ENCODE results near the gene ZNF524. TPM values are rescaled to one million over a fixed set of nuclear protein-coding genes. Genes with fewer than 3 reads are reported as not detected.

ZNF524 gene
- total and polyA plus RNA-seq, 12 donors, result 7.9 to 39.4 (median 14.1) TPM

GRCh38 chr19:55635334-55635717, 35.2 kb downstream of the ZNF524 start:
- intact Hi-C loops (cut with DNase I), result loop anchor here in 3 of 10 donors (1.0 to 10.0 kb wide), 3 partner anchors 18 to 491 kb away; partner anchors contain the start of gene TNNT1 (in 1 of the 3)
- no peaks in the 10 kb centered on the region for H3K9me3 ChIP-seq
- peak overlapping the region; percentile 57 to 100 (median 93) for H3K4me3 ChIP-seq
- no peak for DNase-seq
- 7 to 8% methylated on average over 9 of the region's 9 CpGs for WGBS, 2 donors
- TF ChIP-seq CTCF (IDR thresholded peaks at IDR 0.05), result no peak
- no peaks in the 10 kb centered on the region for H3K27me3 ChIP-seq
- peaks cover 0 to 8% (median 0%) of the 10 kb centered on the region in 9 donors for H3K36me3 ChIP-seq
- H3K27ac ChIP-seq, result peak overlapping the region; percentile 53 to 99 (median 97)
- peaks cover 13 to 63% (median 47%) of the 10 kb centered on the region in 9 donors for H3K4me1 ChIP-seq
- peak in 3 of 8 donors; percentile 2 to 13 (median 4) for ATAC-seq

- Histone ChIP-seq H3K4me1 (peaks cover 14 to 68% (median 50%) of the 10 kb centered on the region in 9 donors), H3K27ac (peak overlapping the region in 8 of 10 donors; percentile 83 to 99 (median 98)), H3K36me3 (peaks cover 0 to 8% (median 0%) of the 10 kb centered on the region in 9 donors), H3K27me3 (no peaks in the 10 kb centered on the region), H3K4me3 (peak overlapping the region; percentile 57 to 100 (median 93)), H3K9me3 (no peaks in the 10 kb centered on the region)
- ATAC-seq (no peak), DNase-seq (peak in 1 of 2 donors; percentile 3)
- WGBS, 2 donors, result 69 to 75% methylated on average over 7 of the region's 7 CpGs
- intact Hi-C loops (cut with DNase I), result loop anchor here in 3 of 10 donors (1.0 to 10.0 kb wide), 3 partner anchors 17 to 491 kb away; partner anchors contain the start of gene TNNT1 (in 1 of the 3)
- no peak for TF ChIP-seq CTCF (IDR thresholded peaks at IDR 0.05)
Measured at GRCh38 chr19:55635856-55636440, 35.9 kb downstream of the ZNF524 start.

- intact Hi-C loops (cut with DNase I), result loop anchor here in 2 of 10 donors (10.0 kb wide), 2 partner anchors 122 to 492 kb away; partner anchors contain the start of gene TNNT1 (in 1 of the 2)
- ATAC-seq (no peak), DNase-seq (peak in 1 of 2 donors; percentile 8)
- peaks cover 0 to 8% (median 0%) of the 10 kb centered on the region in 9 donors for H3K36me3 ChIP-seq
- H3K27me3 ChIP-seq, result no peaks in the 10 kb centered on the region
- no peak overlapping the region for H3K27ac ChIP-seq
- H3K4me1 ChIP-seq, result peaks cover 14 to 68% (median 52%) of the 10 kb centered on the region in 9 donors
- no peak for TF ChIP-seq CTCF (IDR thresholded peaks at IDR 0.05)
- 85 to 95% methylated on average over 4 of the region's 4 CpGs for WGBS, 2 donors
- no peaks in the 10 kb centered on the region for H3K9me3 ChIP-seq
- H3K4me3 ChIP-seq, result peak overlapping the region in 2 of 10 donors; percentile 92 to 96
Measured at GRCh38 chr19:55636723-55637122, 36.6 kb downstream of the ZNF524 start.

- no peak for TF ChIP-seq CTCF (IDR thresholded peaks at IDR 0.05)
- Histone ChIP-seq H3K36me3 (peaks cover 0 to 8% (median 0%) of the 10 kb centered on the region in 9 donors), H3K9me3 (no peaks in the 10 kb centered on the region), H3K27ac (no peak overlapping the region), H3K4me3 (no peak overlapping the region), H3K4me1 (peaks cover 19 to 74% (median 57%) of the 10 kb centered on the region in 9 donors), H3K27me3 (no peaks in the 10 kb centered on the region)
- peak in 1 of 2 donors; percentile 7 for DNase-seq
- intact Hi-C loops (cut with DNase I), result loop anchor here in 2 of 10 donors (10.0 kb wide), 2 partner anchors 123 to 493 kb away; partner anchors contain the start of gene TNNT1 (in 1 of the 2)
- no peak for ATAC-seq
- WGBS, 2 donors, result 74 to 81% methylated on average over 11 of the region's 11 CpGs
Measured at GRCh38 chr19:55637534-55637933, 37.4 kb downstream of the ZNF524 start.

Measured in heart right ventricle (tissue), 16 donors.